MM.1S (cell line): Measurements from ENCODE around the gene TMEM184A.

Source experiments
- DNase-seq: peaks from one replicate; pipeline ENCODE4 v3.0.0-alpha.2; 2015
- H2AFZ ChIP-seq: fragments of 300-600 bp; sonication (generic); 2 replicates; pipeline ENCODE4 v1.6.0; 2016; ENCODE audit warnings: antibody characterized with exemption, low read length
- H3F3A ChIP-seq: fragments of 300-600 bp; sonication (generic); 2 replicates; pipeline ENCODE4 v1.6.1; 2016; ENCODE audit warnings: mild to moderate bottlenecking, antibody characterized with exemption, low read length, moderate library complexity, mixed read lengths; ENCODE audit not compliant: insufficient read depth
- H3K27ac ChIP-seq: fragments of 300-600 bp; sonication (generic); 2 replicates; pipeline ENCODE4 v1.5.1; 2016; ENCODE audit warnings: mild to moderate bottlenecking, low read length
- H3K27me3 ChIP-seq: fragments of 300-600 bp; sonication (generic); replicated peaks from 2 replicates; pipeline ENCODE4 v1.6.0; 2016; ENCODE audit warnings: low read length; ENCODE audit not compliant: insufficient read depth
- H3K36me3 ChIP-seq: fragments of 300-600 bp; sonication (generic); replicated peaks from 2 replicates; pipeline ENCODE4 v1.6.1; 2016; ENCODE audit warnings: mild to moderate bottlenecking, low read length, mixed read lengths; ENCODE audit not compliant: insufficient read depth
- H3K4me1 ChIP-seq: fragments of 300-600 bp; sonication (generic); 2 replicates; pipeline ENCODE4 v1.6.1; 2016; ENCODE audit warnings: low read length, mixed read lengths
- H3K4me2 ChIP-seq: fragments of 300-600 bp; sonication (generic); 2 replicates; pipeline ENCODE4 v1.6.0; 2016; ENCODE audit warnings: low read depth, low read length
- H3K4me3 ChIP-seq: fragments of 300-600 bp; sonication (generic); 2 replicates; pipeline ENCODE4 v1.5.1; 2016; ENCODE audit warnings: low read length, mixed read lengths
- H3K79me2 ChIP-seq: fragments of 300-600 bp; sonication (generic); 2 replicates; pipeline ENCODE4 v1.6.1; 2016; ENCODE audit warnings: mixed run types, low read length, mixed read lengths
- H3K9ac ChIP-seq: fragments of 300-600 bp; sonication (generic); 2 replicates; pipeline ENCODE4 v1.6.1; 2016; ENCODE audit warnings: low read length, mixed read lengths
- H3K9me2 ChIP-seq: fragments of 300-600 bp; sonication (generic); replicated peaks from 2 replicates; pipeline ENCODE4 v1.6.1; 2016; ENCODE audit warnings: mild to moderate bottlenecking, low read length, mixed read lengths; ENCODE audit not compliant: insufficient read depth
- H3K9me3 ChIP-seq: fragments of 300-600 bp; sonication (generic); replicated peaks from 2 replicates; pipeline ENCODE4 v1.6.1; 2016; ENCODE audit warnings: mild to moderate bottlenecking, low read length, mixed read lengths; ENCODE audit not compliant: insufficient read depth
- H4K20me1 ChIP-seq: fragments of 300-600 bp; sonication (generic); 2 replicates; pipeline ENCODE4 v1.6.1; 2016; ENCODE audit warnings: mild to moderate bottlenecking, low read length, moderate library complexity, mixed read lengths; ENCODE audit not compliant: insufficient read depth
- EZH2 ChIP-seq: fragments of 300-600 bp; sonication (generic); optimal IDR thresholded peaks from 2 replicates; pipeline ENCODE3; 2017; ENCODE audit warnings: low read depth, mild to moderate bottlenecking, antibody characterized with exemption, low read length, mixed read lengths
- EZH2phosphoT487 ChIP-seq: fragments of 300-600 bp; sonication (generic); IDR thresholded peaks from 2 replicates; pipeline ENCODE4 v1.6.1; 2018; ENCODE audit warnings: antibody characterized with exemption, low read length
- TF ChIP-seq, protein P1 (sequence below): fragments of 300-600 bp; sonication (generic); IDR thresholded peaks from 2 replicates; pipeline ENCODE4 v1.5.1; 2016; ENCODE audit warnings: antibody characterized with exemption, low read length, mixed read lengths

The TMEM184A gene

GRCh38 chr7:1597066-1597760 is 41.2 kb upstream of the TMEM184A start:
- H2AFZ ChIP-seq, result no peak overlapping the region
- DNase-seq, result no peak
- H3K27ac ChIP-seq, result no peak overlapping the region
- no peaks in the 10 kb centered on the region for H4K20me1 ChIP-seq
- H3K4me2 ChIP-seq, result no peak overlapping the region
- H3K4me3 ChIP-seq, result no peak overlapping the region
- H3K79me2 ChIP-seq, result no peaks in the 10 kb centered on the region
- no peaks in the 10 kb centered on the region for H3K36me3 ChIP-seq
- TF ChIP-seq, protein P1, sequence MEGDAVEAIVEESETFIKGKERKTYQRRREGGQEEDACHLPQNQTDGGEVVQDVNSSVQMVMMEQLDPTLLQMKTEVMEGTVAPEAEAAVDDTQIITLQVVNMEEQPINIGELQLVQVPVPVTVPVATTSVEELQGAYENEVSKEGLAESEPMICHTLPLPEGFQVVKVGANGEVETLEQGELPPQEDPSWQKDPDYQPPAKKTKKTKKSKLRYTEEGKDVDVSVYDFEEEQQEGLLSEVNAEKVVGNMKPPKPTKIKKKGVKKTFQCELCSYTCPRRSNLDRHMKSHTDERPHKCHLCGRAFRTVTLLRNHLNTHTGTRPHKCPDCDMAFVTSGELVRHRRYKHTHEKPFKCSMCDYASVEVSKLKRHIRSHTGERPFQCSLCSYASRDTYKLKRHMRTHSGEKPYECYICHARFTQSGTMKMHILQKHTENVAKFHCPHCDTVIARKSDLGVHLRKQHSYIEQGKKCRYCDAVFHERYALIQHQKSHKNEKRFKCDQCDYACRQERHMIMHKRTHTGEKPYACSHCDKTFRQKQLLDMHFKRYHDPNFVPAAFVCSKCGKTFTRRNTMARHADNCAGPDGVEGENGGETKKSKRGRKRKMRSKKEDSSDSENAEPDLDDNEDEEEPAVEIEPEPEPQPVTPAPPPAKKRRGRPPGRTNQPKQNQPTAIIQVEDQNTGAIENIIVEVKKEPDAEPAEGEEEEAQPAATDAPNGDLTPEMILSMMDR, result no peak
- TF ChIP-seq EZH2phosphoT487 (no peak), EZH2 (no peak)
- peaks cover 85% of the 10 kb centered on the region for H3K27me3 ChIP-seq
- H3F3A ChIP-seq, result no peaks in the 10 kb centered on the region
- no peaks in the 10 kb centered on the region for H3K9me3 ChIP-seq
- no peak overlapping the region for H3K9ac ChIP-seq
- no peaks in the 10 kb centered on the region for H3K4me1 ChIP-seq
- no peaks in the 10 kb centered on the region for H3K9me2 ChIP-seq

- H3K27ac ChIP-seq, result no peak overlapping the region
- no peak overlapping the region for H3K4me2 ChIP-seq
- TF ChIP-seq EZH2phosphoT487 (no peak), EZH2 (no peak)
- TF ChIP-seq, protein P1, result no peak
- no peak overlapping the region for H3K4me3 ChIP-seq
- no peak overlapping the region for H3K9ac ChIP-seq
- no peaks in the 10 kb centered on the region for H4K20me1 ChIP-seq
- no peaks in the 10 kb centered on the region for H3K4me1 ChIP-seq
- no peaks in the 10 kb centered on the region for H3K9me2 ChIP-seq
- no peaks in the 10 kb centered on the region for H3K79me2 ChIP-seq
- H3K27me3 ChIP-seq, result peaks cover 85% of the 10 kb centered on the region
- H2AFZ ChIP-seq, result no peak overlapping the region
- no peaks in the 10 kb centered on the region for H3F3A ChIP-seq
- DNase-seq, result no peak
- H3K9me3 ChIP-seq, result no peaks in the 10 kb centered on the region
- no peaks in the 10 kb centered on the region for H3K36me3 ChIP-seq
Observed at GRCh38 chr7:1596181-1597043, 40.4 kb upstream of the TMEM184A start.

- Histone ChIP-seq H3K4me3 (no peak overlapping the region), H3K4me2 (no peak overlapping the region)
Observed at GRCh38 chr7:1595636-1596035, 39.6 kb upstream of the TMEM184A start.

More at GRCh38 chr7:1595636-1596035, 39.6 kb upstream of the TMEM184A start:
- no peaks in the 10 kb centered on the region for H3K9me2 ChIP-seq
- no peaks in the 10 kb centered on the region for H3K4me1 ChIP-seq
- H3K36me3 ChIP-seq, result no peaks in the 10 kb centered on the region
- no peak for DNase-seq
- TF ChIP-seq EZH2phosphoT487 (no peak), EZH2 (no peak)
- TF ChIP-seq, protein P1, result no peak
- peaks cover 85% of the 10 kb centered on the region for H3K27me3 ChIP-seq
- no peak overlapping the region for H2AFZ ChIP-seq
- H3K9me3 ChIP-seq, result no peaks in the 10 kb centered on the region
- no peaks in the 10 kb centered on the region for H3K79me2 ChIP-seq
- no peak overlapping the region for H3K27ac ChIP-seq
- no peaks in the 10 kb centered on the region for H4K20me1 ChIP-seq
- H3F3A ChIP-seq, result no peaks in the 10 kb centered on the region
- no peak overlapping the region for H3K9ac ChIP-seq
